SK-N-SH (cell line): ENCODE measurements around the gene KLF7. TPM values are rescaled to one million over a fixed set of nuclear protein-coding genes. Genes with fewer than 3 reads are reported as not detected.
A peak's percentile ranks its signal among the peaks of the same experiment; 100 is the strongest.

Experiments used
- CTCF ChIA-PET: fragments of 300-600, 350-600 bp; formaldehyde crosslinking; extraction: SDS; loops from one replicate; lab custom pipeline; 2021; lab: Yijun Ruan, JAX
- POLR2A ChIA-PET: fragments of 350-600 bp; sonication (Branson Sonifier 250); formaldehyde crosslinking; extraction: SDS; loops from one replicate; lab custom pipeline; 2020; ENCODE audit warnings: antibody characterized with exemption, inconsistent platforms; lab: Yijun Ruan, JAX
- DNase-seq: peaks from one replicate; pipeline ENCODE4 v3.0.0; 2012
- H2AFZ ChIP-seq: fragments of 200-600 bp; sonication (generic); 2 replicates; pipeline ENCODE4 v1.8.1; 2016; ENCODE audit warnings: antibody characterized with exemption, mild to moderate bottlenecking, low read depth
- H3F3A ChIP-seq: fragments of 200-600 bp; sonication (generic); replicated peaks from 2 replicates; pipeline ENCODE3; 2016; ENCODE audit warnings: antibody characterized with exemption, mild to moderate bottlenecking; ENCODE audit not compliant: insufficient read depth
- H3K27ac ChIP-seq, 2 experiments: fragments of 200-500 bp in 1 of 2; fragments of 200-600 bp in 1 of 2; sonication (Bioruptor generic) in 1 of 2; sonication (generic), shearing (Covaris generic) in 1 of 2; 2 replicates each; pipeline versions ENCODE4 v1.5.1 to v1.6.1; 2014 to 2016; ENCODE audit warnings: low read depth in 2 of 2, inconsistent platforms in 1 of 2, low read length in 1 of 2, mild to moderate bottlenecking in 1 of 2, mixed read lengths in 1 of 2
- H3K27me3 ChIP-seq: fragments of 200-600 bp; sonication (generic), shearing (Covaris generic); 2 replicates; pipeline ENCODE4 v1.6.1; 2016; ENCODE audit warnings: mixed run types; ENCODE audit not compliant: insufficient read depth
- H3K36me3 ChIP-seq, 2 experiments: fragments of 200-500 bp in 1 of 2; fragments of 200-600 bp in 1 of 2; sonication (Bioruptor generic) in 1 of 2; sonication (generic) in 1 of 2; replicated peaks in 1 of 2; 2 replicates each; pipeline versions ENCODE3 to v1.5.1; 2014 to 2016; ENCODE audit warnings: low read length in 1 of 2, mild to moderate bottlenecking in 1 of 2; ENCODE audit not compliant: insufficient read depth in 2 of 2, control insufficient read depth in 1 of 2
- H3K4me1 ChIP-seq, 2 experiments: fragments of 200-500 bp in 1 of 2; fragments of 200-600 bp in 1 of 2; sonication (Bioruptor generic) in 1 of 2; sonication (generic), shearing (Covaris generic) in 1 of 2; 2 replicates each; pipeline versions ENCODE4 v1.5.1 to v1.6.1; 2014 to 2016; ENCODE audit warnings: low read depth in 1 of 2, low read length in 1 of 2, mixed run types in 1 of 2; ENCODE audit not compliant: insufficient read depth in 2 of 2, control insufficient read depth in 1 of 2
- H3K4me2 ChIP-seq: fragments of 200-600 bp; sonication (generic), shearing (Covaris generic); 2 replicates; pipeline ENCODE4 v1.6.1; 2017; ENCODE audit warnings: mixed run types
- H3K4me3 ChIP-seq, 2 experiments: fragments of 200-500 bp in 1 of 2; fragments of 200-600 bp in 1 of 2; sonication (Bioruptor generic) in 1 of 2; sonication (generic), shearing (Covaris generic) in 1 of 2; 2 replicates each; pipeline versions ENCODE4 v1.5.1 to v1.8.1; 2014 to 2016; ENCODE audit warnings: low read depth in 2 of 2, inconsistent platforms in 1 of 2, low read length in 1 of 2, mild to moderate bottlenecking in 1 of 2, mixed read lengths in 1 of 2, moderate library complexity in 1 of 2
- H3K79me2 ChIP-seq: fragments of 200-600 bp; sonication (generic); 2 replicates; pipeline ENCODE4 v1.8.1; 2017; ENCODE audit warnings: mild to moderate bottlenecking; ENCODE audit not compliant: insufficient read depth
- H3K9ac ChIP-seq: fragments of 200-600 bp; sonication (generic); 2 replicates; pipeline ENCODE4 v1.6.1; 2017; ENCODE audit warnings: mixed run types
- H3K9me2 ChIP-seq: fragments of 200-600 bp; sonication (generic); 2 replicates; pipeline ENCODE4 v1.6.1; 2017; ENCODE audit warnings: mixed run types
- H3K9me3 ChIP-seq: fragments of 200-600 bp; sonication (generic); 2 replicates; pipeline ENCODE4 v1.6.1; 2017; ENCODE audit warnings: mixed run types, mild to moderate bottlenecking, moderate library complexity
- H4K20me1 ChIP-seq: fragments of 200-600 bp; sonication (generic); 2 replicates; pipeline ENCODE4 v1.6.1; 2017; ENCODE audit warnings: mild to moderate bottlenecking, mixed run types; ENCODE audit not compliant: insufficient read depth
- CHD2 ChIP-seq: fragments of 150-350 bp; IDR thresholded peaks from 2 replicates; pipeline ENCODE4 v1.6.1; 2018; ENCODE audit warnings: low read length; ENCODE audit not compliant: partially characterized antibody
- EP300 ChIP-seq, 2 experiments: IDR thresholded peaks; 2 replicates each; pipeline versions ENCODE4 v1.4.0 to v1.6.1; 2012; ENCODE audit warnings: borderline replicate concordance in 1 of 2, low read depth in 1 of 2, low read length in 1 of 2
- EZH2phosphoT487 ChIP-seq: fragments of 200-600 bp; sonication (generic); IDR thresholded peaks from 2 replicates; pipeline ENCODE4 v1.6.1; 2017; ENCODE audit warnings: low read depth, mixed run types, mild to moderate bottlenecking, antibody characterized with exemption, moderate library complexity, borderline replicate concordance
- FOSL2 ChIP-seq: IDR thresholded peaks from 2 replicates; pipeline ENCODE4 v1.4.0; 2012; ENCODE audit warnings: low read depth, mild to moderate bottlenecking, moderate library complexity, borderline replicate concordance
- MXI1 ChIP-seq: IDR thresholded peaks from 2 replicates; pipeline ENCODE4 v1.6.1; 2012; ENCODE audit warnings: mild to moderate bottlenecking, low read depth, low read length, improper control_type of control experiment
- RAD21 ChIP-seq: IDR thresholded peaks from 2 replicates; pipeline ENCODE4 v1.6.1; 2012; ENCODE audit warnings: mild to moderate bottlenecking, low read length
- RCOR1 ChIP-seq: fragments of 150-350 bp; IDR thresholded peaks from 2 replicates; pipeline ENCODE4 v1.6.1; 2017; ENCODE audit warnings: antibody characterized with exemption, low read length
- TCF12 ChIP-seq: IDR thresholded peaks from 2 replicates; pipeline ENCODE4 v1.4.0; 2012
- WGBS: methylation state at CpG from one replicate; pipeline ENCODE4 v1.1.6; 2017; ENCODE audit warnings: low lambda C conversion rate; 5-methylcytosine and 5-hydroxymethylcytosine counted together
- polyA plus RNA-seq, 3 experiments: library from polyadenylated mRNA; depleted of rRNA; stranded (reverse); fragments of >200 nt; gene quantifications; 2 replicates each; pipeline ENCODE4 v1.2.3, GENCODE V29; 2012
- TF ChIP-seq, protein P1 (sequence below): IDR thresholded peaks from 2 replicates; pipeline ENCODE4 v1.4.0; 2012; ENCODE audit warnings: low read depth, borderline replicate concordance
- TF ChIP-seq, protein P2 (sequence below): IDR thresholded peaks from 2 replicates; pipeline ENCODE4 v1.4.0; 2012; ENCODE audit warnings: low read depth, borderline replicate concordance

Gene KLF7
- polyA plus RNA-seq, 1 of the 3 experiments (the other 2 are of a cell fraction): 7.5 TPM

DNA sequence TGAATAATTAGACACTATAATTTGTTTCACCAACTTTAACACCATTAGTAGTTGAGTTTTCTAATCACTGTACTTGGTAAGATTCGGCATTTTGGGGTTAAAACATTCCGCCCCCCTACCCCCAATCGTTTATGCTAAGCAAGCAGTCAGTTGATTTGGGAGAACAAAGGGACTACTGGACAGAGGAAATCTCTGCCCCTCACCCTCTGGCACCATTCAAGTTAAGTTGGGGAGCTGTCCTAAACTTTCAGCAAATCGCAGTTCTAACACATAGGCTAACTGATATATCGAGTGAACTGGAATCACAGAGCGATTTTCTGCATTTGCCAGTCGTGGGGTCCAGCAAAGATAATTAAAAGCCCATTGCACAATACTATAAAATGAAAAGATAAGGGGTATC is 5.6 kb downstream of the KLF7 start (continued):
- TF ChIP-seq EZH2phosphoT487 (no peak), MXI1 (no peak)
- TF ChIP-seq, protein P1, sequence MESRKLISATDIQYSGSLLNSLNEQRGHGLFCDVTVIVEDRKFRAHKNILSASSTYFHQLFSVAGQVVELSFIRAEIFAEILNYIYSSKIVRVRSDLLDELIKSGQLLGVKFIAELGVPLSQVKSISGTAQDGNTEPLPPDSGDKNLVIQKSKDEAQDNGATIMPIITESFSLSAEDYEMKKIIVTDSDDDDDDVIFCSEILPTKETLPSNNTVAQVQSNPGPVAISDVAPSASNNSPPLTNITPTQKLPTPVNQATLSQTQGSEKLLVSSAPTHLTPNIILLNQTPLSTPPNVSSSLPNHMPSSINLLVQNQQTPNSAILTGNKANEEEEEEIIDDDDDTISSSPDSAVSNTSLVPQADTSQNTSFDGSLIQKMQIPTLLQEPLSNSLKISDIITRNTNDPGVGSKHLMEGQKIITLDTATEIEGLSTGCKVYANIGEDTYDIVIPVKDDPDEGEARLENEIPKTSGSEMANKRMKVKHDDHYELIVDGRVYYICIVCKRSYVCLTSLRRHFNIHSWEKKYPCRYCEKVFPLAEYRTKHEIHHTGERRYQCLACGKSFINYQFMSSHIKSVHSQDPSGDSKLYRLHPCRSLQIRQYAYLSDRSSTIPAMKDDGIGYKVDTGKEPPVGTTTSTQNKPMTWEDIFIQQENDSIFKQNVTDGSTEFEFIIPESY: no peak
- TF ChIP-seq, protein P2, sequence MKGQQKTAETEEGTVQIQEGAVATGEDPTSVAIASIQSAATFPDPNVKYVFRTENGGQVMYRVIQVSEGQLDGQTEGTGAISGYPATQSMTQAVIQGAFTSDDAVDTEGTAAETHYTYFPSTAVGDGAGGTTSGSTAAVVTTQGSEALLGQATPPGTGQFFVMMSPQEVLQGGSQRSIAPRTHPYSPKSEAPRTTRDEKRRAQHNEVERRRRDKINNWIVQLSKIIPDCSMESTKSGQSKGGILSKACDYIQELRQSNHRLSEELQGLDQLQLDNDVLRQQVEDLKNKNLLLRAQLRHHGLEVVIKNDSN: no peak
- TF ChIP-seq, all 33 proteins: peak for 2

GRCh38 chr2:207159002-207159401 is 6.7 kb downstream of the KLF7 start:
- ChIA-PET POLR2A (interaction anchor here (1.8 kb wide), 1 partner anchor 92 kb away, joined by 5 read pairs; no protein-coding TSS in a partner anchor), CTCF (interaction anchor here (1.0 to 1.5 kb wide), 2 partner anchors 72 to 164 kb away, joined by 3 to 4 read pairs; no protein-coding TSS in a partner anchor)
- no peak for DNase-seq
- peaks cover 30 to 64% of the 10 kb centered on the region in 2 experiments for H3K4me1 ChIP-seq
- peaks cover 27% of the 10 kb centered on the region for H3F3A ChIP-seq
- 84% methylated on average over 4 of the region's 4 CpGs for WGBS
- peak; percentile 63; the same call in 1 of the 2 replicates for TF ChIP-seq MXI1
- no peak for TF ChIP-seq FOSL2
- peak; percentile 12; the same call in 1 of the 2 replicates for TF ChIP-seq TCF12
- TF ChIP-seq RCOR1: peak; percentile 69; the same call in 1 of the 2 replicates
- no peak for TF ChIP-seq CHD2
- peak in 1 of 2 experiments; percentile 73; a peak in 1 of 4 replicates for TF ChIP-seq EP300 (IDR thresholded peaks at IDR 0.05; ENCODE audit: borderline replicate concordance in 1 of 2, low read depth in 1 of 2, low read length in 1 of 2)
- TF ChIP-seq, protein P1: no peak
- TF ChIP-seq RAD21: peak; percentile 10
- H3K36me3 ChIP-seq: peaks cover 4 to 19% of the 10 kb centered on the region in 2 experiments
- no peak overlapping the region; the same call in 1 of the 2 replicates for H3K4me2 ChIP-seq
- no peaks in the 10 kb centered on the region for H3K9me2 ChIP-seq
- no peak overlapping the region for H3K9ac ChIP-seq
- H4K20me1 ChIP-seq: peaks cover 92% of the 10 kb centered on the region
- peaks cover 100% of the 10 kb centered on the region for H3K79me2 ChIP-seq
- H3K27ac ChIP-seq: peak overlapping the region in 1 of 2 experiments; percentile 98; a peak in 2 of 4 replicates
- no peaks in the 10 kb centered on the region for H3K9me3 ChIP-seq
- H2AFZ ChIP-seq: no peak overlapping the region
- H3K4me3 ChIP-seq: no peak overlapping the region; a peak in 1 of 4 replicates
- no peaks in the 10 kb centered on the region for H3K27me3 ChIP-seq
